Measurements from ENCODE around the gene LPAR1. TPM values are rescaled to one million over a fixed set of nuclear protein-coding genes. Genes with fewer than 3 reads are reported as not detected.

The LPAR1 gene
- total and polyA plus RNA-seq, 2 donors (not counting 1 experiment from before 2014, with no cell fraction given): 222 to 240 TPM

GRCh38 chr9:111068771-111069170 is 30.5 kb upstream of the LPAR1 start:
- H4K20me1 ChIP-seq (ENCODE audit: control insufficient read depth, extremely low read depth, insufficient read depth, low read length): no peaks in the 10 kb centered on the region
- H3K4me2 ChIP-seq (ENCODE audit: extremely low read depth, insufficient read depth, low read length): no peak overlapping the region
- H3K4me3 ChIP-seq (replicated peaks in 1 of 4; ENCODE audit: control extremely low read depth in 1 of 4, insufficient read depth in 1 of 4, low read depth in 3 of 4, low read length in 4 of 4): no peak overlapping the region
- TF ChIP-seq CTCF (conservative IDR thresholded peaks at IDR 0.05 in 1 of 2, IDR thresholded peaks at IDR 0.05 in 1 of 2; ENCODE audit: low read depth in 1 of 2, low read length in 2 of 2) (no peak), EZH2 (IDR thresholded peaks at IDR 0.05; ENCODE audit: low read length, missing control alignments) (no peak)
- no peak overlapping the region for H3K27ac ChIP-seq (ENCODE audit: insufficient read depth, low read length)
- no peak overlapping the region for H3K9ac ChIP-seq (ENCODE audit: insufficient read depth, low read length)
- no peak for DNase-seq (ENCODE audit: low read depth in 2 of 2)
- H3K4me1 ChIP-seq (ENCODE audit: control insufficient read depth, extremely low read depth, insufficient read depth, low read length): no peaks in the 10 kb centered on the region
- no peaks in the 10 kb centered on the region for H3K36me3 ChIP-seq (ENCODE audit: control insufficient read depth, insufficient read depth, low read length)
- H3K27me3 ChIP-seq (ENCODE audit: control insufficient read depth, insufficient read depth, low read length): no peaks in the 10 kb centered on the region
- H2AFZ ChIP-seq (ENCODE audit: low read length): no peak overlapping the region
- no peaks in the 10 kb centered on the region for H3K9me3 ChIP-seq (ENCODE audit: control insufficient read depth, insufficient read depth, low read depth, low read length)
- no peaks in the 10 kb centered on the region for H3K79me2 ChIP-seq (ENCODE audit: control insufficient read depth, insufficient read depth, low read length)

- H3K27ac ChIP-seq (ENCODE audit: insufficient read depth, low read length): no peak overlapping the region
- DNase-seq (ENCODE audit: low read depth in 2 of 2): no peak
- no peaks in the 10 kb centered on the region for H3K27me3 ChIP-seq (ENCODE audit: control insufficient read depth, insufficient read depth, low read length)
- no peaks in the 10 kb centered on the region for H3K79me2 ChIP-seq (ENCODE audit: control insufficient read depth, insufficient read depth, low read length)
- no peaks in the 10 kb centered on the region for H3K4me1 ChIP-seq (ENCODE audit: control insufficient read depth, extremely low read depth, insufficient read depth, low read length)
- H3K4me2 ChIP-seq (ENCODE audit: extremely low read depth, insufficient read depth, low read length): no peak overlapping the region
- H3K4me3 ChIP-seq (replicated peaks in 1 of 4; ENCODE audit: control extremely low read depth in 1 of 4, insufficient read depth in 1 of 4, low read depth in 3 of 4, low read length in 4 of 4): no peak overlapping the region
- TF ChIP-seq CTCF (conservative IDR thresholded peaks at IDR 0.05 in 1 of 2, IDR thresholded peaks at IDR 0.05 in 1 of 2; ENCODE audit: low read depth in 1 of 2, low read length in 2 of 2) (no peak), EZH2 (IDR thresholded peaks at IDR 0.05; ENCODE audit: low read length, missing control alignments) (no peak)
- H3K36me3 ChIP-seq (ENCODE audit: control insufficient read depth, insufficient read depth, low read length): no peaks in the 10 kb centered on the region
- no peak overlapping the region for H2AFZ ChIP-seq (ENCODE audit: low read length)
- no peaks in the 10 kb centered on the region for H4K20me1 ChIP-seq (ENCODE audit: control insufficient read depth, extremely low read depth, insufficient read depth, low read length)
- no peak overlapping the region for H3K9ac ChIP-seq (ENCODE audit: insufficient read depth, low read length)
- H3K9me3 ChIP-seq (ENCODE audit: control insufficient read depth, insufficient read depth, low read depth, low read length): no peaks in the 10 kb centered on the region
Measured at GRCh38 chr9:111068383-111068730, 30.1 kb upstream of the LPAR1 start.

GRCh38 chr9:111066468-111066867 is 28.2 kb upstream of the LPAR1 start:
- peak in 1 of 2 donors; percentile 63 for DNase-seq (ENCODE audit: low read depth in 2 of 2)
- H3K9me3 ChIP-seq (ENCODE audit: control insufficient read depth, insufficient read depth, low read depth, low read length): no peaks in the 10 kb centered on the region
- no peak overlapping the region for H3K4me2 ChIP-seq (ENCODE audit: extremely low read depth, insufficient read depth, low read length)
- no peaks in the 10 kb centered on the region for H3K4me1 ChIP-seq (ENCODE audit: control insufficient read depth, extremely low read depth, insufficient read depth, low read length)
- H2AFZ ChIP-seq (ENCODE audit: low read length): no peak overlapping the region
- peak overlapping the region in 1 of 4 experiments; percentile 11 for H3K4me3 ChIP-seq (replicated peaks in 1 of 4; ENCODE audit: control extremely low read depth in 1 of 4, insufficient read depth in 1 of 4, low read depth in 3 of 4, low read length in 4 of 4)
- H3K9ac ChIP-seq (ENCODE audit: insufficient read depth, low read length): no peak overlapping the region
- TF ChIP-seq CTCF (conservative IDR thresholded peaks at IDR 0.05 in 1 of 2, IDR thresholded peaks at IDR 0.05 in 1 of 2; ENCODE audit: low read depth in 1 of 2, low read length in 2 of 2) (no peak), EZH2 (IDR thresholded peaks at IDR 0.05; ENCODE audit: low read length, missing control alignments) (no peak)
- no peaks in the 10 kb centered on the region for H3K27me3 ChIP-seq (ENCODE audit: control insufficient read depth, insufficient read depth, low read length)
- no peaks in the 10 kb centered on the region for H4K20me1 ChIP-seq (ENCODE audit: control insufficient read depth, extremely low read depth, insufficient read depth, low read length)
- no peaks in the 10 kb centered on the region for H3K36me3 ChIP-seq (ENCODE audit: control insufficient read depth, insufficient read depth, low read length)
- no peak overlapping the region for H3K27ac ChIP-seq (ENCODE audit: insufficient read depth, low read length)
- no peaks in the 10 kb centered on the region for H3K79me2 ChIP-seq (ENCODE audit: control insufficient read depth, insufficient read depth, low read length)

Measured in fibroblast of lung (primary cell).